ENCODE results near the gene GRAMD2B. TPM values are rescaled to one million over a fixed set of nuclear protein-coding genes. Genes with fewer than 3 reads are reported as not detected.

GRAMD2B gene
- total RNA-seq, 1 experiment from 2014 or later: 6.7 TPM

DNA sequence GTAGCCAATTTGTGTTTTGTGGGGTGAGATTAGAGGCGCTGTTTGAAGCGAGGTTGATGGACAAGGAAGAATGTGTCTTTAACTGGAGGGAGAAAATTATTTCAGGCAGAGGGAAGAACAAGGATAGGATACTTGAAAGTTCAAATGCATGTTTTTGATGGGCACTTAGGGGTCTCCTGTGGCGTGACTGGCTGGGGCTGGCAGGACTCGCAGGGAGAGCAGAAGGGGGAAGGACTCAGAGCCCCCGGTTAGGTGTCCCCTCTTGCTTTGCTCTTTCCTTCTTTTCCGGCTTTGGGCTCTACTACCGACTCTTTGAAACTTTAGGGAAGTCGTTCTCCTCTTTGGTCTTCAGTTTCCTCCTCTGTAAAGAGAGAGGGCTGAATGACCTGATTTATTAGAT lies 12.1 kb downstream of the GRAMD2B start:
- H3K27ac ChIP-seq (ENCODE audit: insufficient read length, low read depth, low read length): no peak overlapping the region
- no peaks in the 10 kb centered on the region for H4K20me1 ChIP-seq (ENCODE audit: control insufficient read depth, insufficient read depth, insufficient read length)
- H3T11ph ChIP-seq (ENCODE audit: low read length): no peak overlapping the region
- Mint-ChIP-seq H3K36me3 (ENCODE audit: insufficient read depth in 1 of 3, low read depth in 3 of 3) (peaks cover 0 to 16% (median 14%) of the 10 kb centered on the region in 3 experiments; a peak in 4 of 7 replicates), H3K4me3 (no peak overlapping the region), H3K9me3 (no peaks in the 10 kb centered on the region), H3K4me1 (no peaks in the 10 kb centered on the region), H3K27me3 (ENCODE audit: low read depth) (no peaks in the 10 kb centered on the region), H3K27ac (no peak overlapping the region; a peak in 1 of 7 replicates)
- WGBS (ENCODE audit: extremely low coverage, insufficient read length, low lambda C conversion rate): no CpG with 5 or more reads among the region's 8 CpGs
- no peak overlapping the region for H4K8ac ChIP-seq (replicated peaks; ENCODE audit: insufficient read length, low read depth, low read length)
- no peaks in the 10 kb centered on the region for H3K9me3 ChIP-seq (ENCODE audit: control insufficient read depth, low read depth, low read length)
- H3K79me1 ChIP-seq (ENCODE audit: insufficient read depth, low read depth, low read length, poor library complexity, severe bottlenecking): no peaks in the 10 kb centered on the region
- no peaks in the 10 kb centered on the region for H3K79me2 ChIP-seq (ENCODE audit: insufficient read depth, low read length)
- no peak overlapping the region for H4K5ac ChIP-seq (ENCODE audit: insufficient read length, low read depth, low read length)
- TF ChIP-seq CTCF (conservative IDR thresholded peaks at IDR 0.05): no peak
- H3K56ac ChIP-seq (ENCODE audit: insufficient read length, low read depth, low read length): no peak overlapping the region
- H3K4me2 ChIP-seq (ENCODE audit: insufficient read depth, insufficient read length, low read length): no peak overlapping the region
- H3K4ac ChIP-seq (ENCODE audit: low read depth, low read length): no peak overlapping the region
- no peak overlapping the region for H3K18ac ChIP-seq (ENCODE audit: insufficient read length, low read depth, low read length)
- no peaks in the 10 kb centered on the region for H3K4me1 ChIP-seq (ENCODE audit: insufficient read depth, low read length)
- H2BK15ac ChIP-seq (ENCODE audit: low read depth, low read length): no peak overlapping the region
- no peak overlapping the region for H2BK12ac ChIP-seq (ENCODE audit: insufficient read length, low read depth, low read length)
- H4K91ac ChIP-seq (ENCODE audit: insufficient read length, low read depth, low read length): no peak overlapping the region
- no peak for DNase-seq
- H3K23me2 ChIP-seq (ENCODE audit: insufficient read length, low read depth, low read length, poor library complexity, severe bottlenecking): no peaks in the 10 kb centered on the region
- H2BK20ac ChIP-seq (ENCODE audit: low read depth, low read length, poor library complexity, severe bottlenecking): no peak overlapping the region
- H2AFZ ChIP-seq (ENCODE audit: low read length): no peak overlapping the region
- H2BK120ac ChIP-seq (ENCODE audit: low read depth, low read length, poor library complexity, severe bottlenecking): no peak overlapping the region
- H2BK5ac ChIP-seq (ENCODE audit: insufficient read length, low read length): no peak overlapping the region
- H3K23ac ChIP-seq (ENCODE audit: insufficient read length, low read depth, low read length): no peak overlapping the region
- H3K27me3 ChIP-seq (ENCODE audit: insufficient read depth, low read length): no peaks in the 10 kb centered on the region
- no peak overlapping the region for H3K9ac ChIP-seq (ENCODE audit: extremely low read depth, insufficient read length, low read length)
- no peak overlapping the region for H2AK5ac ChIP-seq (ENCODE audit: insufficient read length, low read length)
- H3K14ac ChIP-seq (ENCODE audit: insufficient read depth, low read length): no peak overlapping the region
